GM18505 (cell line): ENCODE data around the gene SAXO2.
"Not testable (repeated sequence)": the region's sequence is repeated elsewhere in the genome, so short reads cannot be mapped to it uniquely, and the experiment has no call there.

Experiments
- ATAC-seq: cut with Tn5 transposase; IDR thresholded peaks from one replicate; pipeline ENCODE4 v1.9.1; 2021; ENCODE audit not compliant: unreplicated experiment
- POLR2A ChIP-seq: IDR thresholded peaks from 4 replicates; pipeline ENCODE4 v1.6.1; 2011; ENCODE audit warnings: borderline replicate concordance; ENCODE audit not compliant: insufficient read depth, insufficient read length; ENCODE audit errors: extremely low read depth

Gene SAXO2

DNA sequence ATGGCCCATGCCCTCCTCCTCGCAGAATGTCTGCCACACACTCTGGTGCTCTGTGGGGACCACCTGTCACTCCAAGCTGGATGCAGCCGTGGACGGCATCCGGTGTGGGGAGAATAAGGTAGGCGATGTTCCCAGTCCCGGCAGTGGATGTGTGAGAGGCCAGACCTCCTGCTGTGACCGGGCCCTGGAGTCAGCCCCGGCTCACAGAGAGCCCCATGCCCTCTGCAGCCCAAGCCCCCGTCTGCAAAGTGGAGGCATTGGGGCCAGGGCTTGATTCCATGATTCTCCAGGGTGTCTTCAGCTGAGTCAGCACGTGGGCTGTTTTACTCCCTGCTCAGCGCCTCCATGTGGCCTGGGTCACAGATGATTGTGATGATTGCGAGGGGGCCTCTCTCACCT, 54.5 kb downstream of the SAXO2 start:
- no peak for TF ChIP-seq POLR2A
- no peak for ATAC-seq

GRCh38 chr15:82317516-82317915, 54.9 kb downstream of the SAXO2 start:
- ATAC-seq = not testable (repeated sequence)

DNA sequence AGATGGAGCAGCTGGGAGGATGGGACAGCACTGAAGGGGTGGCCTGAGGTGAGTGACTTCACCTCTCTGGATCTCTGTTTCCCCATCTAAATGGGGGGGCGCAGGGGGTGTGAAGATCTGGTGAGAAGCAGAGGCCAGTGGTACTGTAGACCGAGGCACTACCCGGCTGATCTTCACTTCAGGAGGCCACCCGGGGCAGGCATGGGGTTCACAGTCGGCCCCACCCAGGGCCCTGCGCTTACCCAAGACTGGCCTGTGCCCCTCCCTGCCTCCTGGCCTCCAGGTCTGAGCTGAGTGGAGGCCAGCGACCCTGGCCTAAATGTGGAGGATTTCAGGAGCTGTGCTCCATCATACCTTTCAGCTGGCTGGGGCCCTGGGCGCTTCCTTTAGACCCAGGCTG, 55.7 kb downstream of the SAXO2 start:
- ATAC-seq = not testable (repeated sequence)

GRCh38 chr15:82319522-82320278, 57.1 kb downstream of the SAXO2 start:
- ATAC-seq = not testable (repeated sequence)

GRCh38 chr15:82320861-82321260, 58.2 kb downstream of the SAXO2 start:
- ATAC-seq = not testable (repeated sequence)

- ATAC-seq = not testable (repeated sequence)
These were observed 59.9 kb downstream of the SAXO2 start for GRCh38 chr15:82322488-82322887.

- not testable (repeated sequence) for ATAC-seq
These were observed 62.2 kb downstream of the SAXO2 start for GRCh38 chr15:82324831-82325230.

- not testable (repeated sequence) for ATAC-seq
These were observed 63.0 kb downstream of the SAXO2 start for GRCh38 chr15:82325646-82326045.

GRCh38 chr15:82326896-82327295, 64.3 kb downstream of the SAXO2 start:
- not testable (repeated sequence) for ATAC-seq

GRCh38 chr15:82327372-82327771, 64.8 kb downstream of the SAXO2 start:
- not testable (repeated sequence) for ATAC-seq

DNA sequence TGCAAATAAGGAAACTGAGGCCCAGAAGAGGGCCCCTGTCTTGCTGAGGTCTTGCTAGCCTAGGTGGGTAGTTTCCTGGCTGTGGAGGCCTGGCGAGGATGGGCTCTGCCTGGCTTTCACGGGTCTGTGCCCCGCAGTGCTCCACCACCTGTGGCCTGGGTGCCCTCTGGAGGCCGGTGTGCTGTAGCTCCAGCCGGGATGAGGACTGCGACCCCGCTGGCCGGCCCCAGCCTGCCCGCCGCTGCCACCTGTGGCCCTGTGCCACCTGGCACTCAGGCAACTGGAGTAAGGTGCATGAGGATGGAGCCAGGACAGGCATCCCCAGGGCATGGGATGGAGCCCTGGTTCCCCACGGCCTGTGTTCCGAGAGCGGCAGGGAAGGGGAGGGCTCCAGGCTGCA, 66.4 kb downstream of the SAXO2 start:
- ATAC-seq = not testable (repeated sequence)

DNA sequence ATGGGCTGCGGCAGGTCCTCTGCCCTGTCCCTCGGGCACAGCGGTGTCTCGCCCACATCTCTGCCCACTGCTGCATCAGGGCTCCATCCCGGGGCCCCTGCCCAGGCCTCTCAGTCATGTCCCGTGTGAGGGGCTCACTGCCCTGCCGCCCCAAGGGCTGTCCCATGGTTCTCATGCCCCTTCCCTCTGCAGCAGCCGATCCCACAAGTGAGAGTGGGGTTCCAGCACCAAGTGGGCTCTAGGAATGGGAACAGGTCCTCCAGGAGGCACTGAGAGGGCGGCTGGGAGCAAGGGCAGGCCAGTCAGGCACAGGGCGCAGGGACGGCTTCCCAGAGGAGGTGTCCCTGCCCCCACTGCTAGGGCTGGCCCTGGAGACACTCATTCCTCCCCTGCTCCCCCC, 68.3 kb downstream of the SAXO2 start:
- ATAC-seq = not testable (repeated sequence)

DNA sequence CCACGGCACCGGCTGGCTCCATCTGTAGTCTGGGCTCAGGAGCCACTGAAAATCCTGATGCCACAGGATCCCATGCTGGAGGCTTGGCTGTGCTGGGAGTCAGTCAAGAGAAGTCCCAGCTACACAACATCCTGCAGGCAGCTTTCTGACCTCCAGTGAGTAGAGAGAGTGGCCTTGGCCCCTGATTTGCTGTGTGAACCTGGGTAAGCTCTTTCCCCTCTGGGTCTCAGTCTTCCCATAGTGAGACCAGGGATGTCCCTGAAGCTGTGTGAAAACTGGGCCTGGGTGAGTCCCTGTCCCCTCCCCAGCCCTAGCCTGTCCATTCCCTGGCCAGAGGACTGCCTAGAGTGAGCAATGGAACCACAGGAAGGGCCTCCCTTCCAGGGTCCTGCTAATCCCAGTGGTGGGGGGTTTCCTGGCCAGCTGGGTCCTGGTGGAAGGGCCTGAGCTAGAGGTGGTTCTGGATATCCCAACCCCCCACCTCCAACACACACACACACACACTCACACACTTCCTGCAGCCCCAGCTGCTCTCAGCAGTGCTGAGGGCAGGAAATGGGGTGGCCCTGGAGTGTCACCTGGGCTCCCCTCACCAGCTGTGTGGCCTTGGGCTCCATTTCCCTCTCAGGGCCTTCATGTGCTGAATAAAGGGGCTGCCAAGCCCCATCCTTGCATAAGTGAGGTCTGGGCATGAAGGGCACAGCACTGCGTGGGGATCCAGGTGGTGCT, 69.1 kb downstream of the SAXO2 start:
- ATAC-seq = not testable (repeated sequence)

- not testable (repeated sequence) for ATAC-seq
These were observed 70.3 kb downstream of the SAXO2 start for GRCh38 chr15:82332711-82333602.

- ATAC-seq = not testable (repeated sequence)
These were observed 71.3 kb downstream of the SAXO2 start for GRCh38 chr15:82333603-82334553.
